Measurements from ENCODE around the gene SMKR1.

GRCh38 chr7:129492391-129492790 is 9.9 kb upstream of the SMKR1 start:
- TF ChIP-seq CTCF (IDR thresholded peaks at IDR 0.05 in 8 of 11, conservative IDR thresholded peaks at IDR 0.05 in 3 of 11) (no peak), POLR2A (IDR thresholded peaks at IDR 0.05) (no peak)

Data from spleen (tissue), 7 donors.